ENCODE measurements around the gene CGRRF1.

Gene CGRRF1

DNA sequence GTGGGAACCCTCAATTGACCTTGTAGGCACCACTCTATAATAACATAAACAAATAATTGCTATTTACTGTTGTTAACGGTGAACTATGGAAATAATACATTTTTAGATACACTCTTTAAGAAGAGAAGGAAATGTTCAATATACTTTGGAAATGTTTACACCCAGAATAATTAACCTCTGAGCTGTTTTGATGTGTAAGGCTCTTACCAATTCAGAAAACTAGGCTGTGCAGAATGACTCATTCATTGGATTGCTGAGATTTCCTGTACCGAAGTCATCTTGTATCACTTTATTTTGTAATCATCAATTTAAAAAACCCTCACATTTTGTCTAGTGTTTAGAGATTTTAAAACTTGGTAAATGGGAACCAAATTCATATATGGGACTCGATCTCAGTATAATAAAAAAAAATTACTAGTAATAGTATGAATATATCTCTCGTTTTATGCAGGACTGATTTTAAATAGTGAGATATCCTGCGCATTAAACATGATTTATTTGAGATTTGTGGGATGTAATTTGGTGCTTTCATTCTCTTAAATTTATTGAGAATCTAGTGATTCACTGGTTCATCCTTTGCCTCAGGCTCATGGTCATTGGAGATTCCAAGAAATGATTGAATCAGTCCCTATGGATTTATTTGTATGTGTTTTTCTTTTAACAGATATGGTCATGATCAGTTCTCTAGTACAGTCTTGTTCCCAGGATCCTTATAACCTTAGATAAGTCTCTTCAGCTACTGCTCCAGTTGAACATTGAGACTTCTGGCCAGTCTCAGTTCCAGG, 61.1 kb downstream of the CGRRF1 start:
- no peak overlapping the region for H3K4me3 ChIP-seq (ENCODE audit: low read length)
- DNase-seq (ENCODE audit: low read depth): peak; percentile 90
- TF ChIP-seq, protein P1, sequence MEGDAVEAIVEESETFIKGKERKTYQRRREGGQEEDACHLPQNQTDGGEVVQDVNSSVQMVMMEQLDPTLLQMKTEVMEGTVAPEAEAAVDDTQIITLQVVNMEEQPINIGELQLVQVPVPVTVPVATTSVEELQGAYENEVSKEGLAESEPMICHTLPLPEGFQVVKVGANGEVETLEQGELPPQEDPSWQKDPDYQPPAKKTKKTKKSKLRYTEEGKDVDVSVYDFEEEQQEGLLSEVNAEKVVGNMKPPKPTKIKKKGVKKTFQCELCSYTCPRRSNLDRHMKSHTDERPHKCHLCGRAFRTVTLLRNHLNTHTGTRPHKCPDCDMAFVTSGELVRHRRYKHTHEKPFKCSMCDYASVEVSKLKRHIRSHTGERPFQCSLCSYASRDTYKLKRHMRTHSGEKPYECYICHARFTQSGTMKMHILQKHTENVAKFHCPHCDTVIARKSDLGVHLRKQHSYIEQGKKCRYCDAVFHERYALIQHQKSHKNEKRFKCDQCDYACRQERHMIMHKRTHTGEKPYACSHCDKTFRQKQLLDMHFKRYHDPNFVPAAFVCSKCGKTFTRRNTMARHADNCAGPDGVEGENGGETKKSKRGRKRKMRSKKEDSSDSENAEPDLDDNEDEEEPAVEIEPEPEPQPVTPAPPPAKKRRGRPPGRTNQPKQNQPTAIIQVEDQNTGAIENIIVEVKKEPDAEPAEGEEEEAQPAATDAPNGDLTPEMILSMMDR (IDR thresholded peaks at IDR 0.05; ENCODE audit: insufficient read depth, low read depth, low read length, missing control alignments): no peak

DNA sequence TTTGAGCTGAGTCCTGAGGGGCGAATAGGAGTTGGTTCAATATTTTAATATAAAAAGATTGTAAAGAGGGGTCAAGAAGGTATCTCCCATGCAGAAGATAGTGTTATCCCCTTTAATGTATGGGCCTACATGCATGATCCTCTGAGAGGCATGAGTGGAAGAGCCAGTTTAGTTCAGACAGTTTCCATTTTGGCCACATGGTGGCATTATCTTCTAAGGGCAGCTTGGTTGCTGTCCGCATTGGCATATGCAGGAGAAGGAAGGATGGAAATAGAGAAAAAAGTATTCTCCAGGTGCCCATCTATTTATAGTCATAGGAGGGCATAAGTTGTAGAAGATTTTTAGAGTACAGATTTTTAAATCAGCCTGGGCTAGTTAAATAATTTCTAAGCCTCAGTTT, 62.6 kb downstream of the CGRRF1 start:
- peak; percentile 58 for DNase-seq (ENCODE audit: low read depth)
- TF ChIP-seq, protein P1 (IDR thresholded peaks at IDR 0.05; ENCODE audit: insufficient read depth, low read depth, low read length, missing control alignments): peak; percentile 64
- no peak overlapping the region for H3K4me3 ChIP-seq (ENCODE audit: low read length)

DNA sequence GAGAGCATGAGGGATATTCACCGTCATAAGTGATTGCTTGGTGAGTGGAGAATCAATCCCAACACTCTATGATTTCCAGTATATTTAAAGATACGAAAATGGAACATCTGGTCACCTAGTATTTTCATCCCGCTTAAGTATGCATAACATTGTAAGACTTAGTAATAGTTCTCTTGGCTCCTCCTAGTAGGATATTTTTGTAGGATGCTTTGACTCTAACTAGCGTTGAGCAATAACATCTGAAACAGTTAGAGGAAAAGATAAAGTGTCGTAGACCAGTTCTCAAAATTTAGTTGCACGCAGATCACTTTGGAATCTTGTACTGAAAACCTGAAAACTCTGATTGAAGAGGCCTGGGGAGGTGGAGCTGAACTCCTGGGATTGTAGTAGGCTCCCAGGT, 64.8 kb downstream of the CGRRF1 start:
- H3K4me3 ChIP-seq (ENCODE audit: low read length): no peak overlapping the region
- DNase-seq (ENCODE audit: low read depth): no peak
- TF ChIP-seq, protein P1 (IDR thresholded peaks at IDR 0.05; ENCODE audit: insufficient read depth, low read depth, low read length, missing control alignments): no peak

DNA sequence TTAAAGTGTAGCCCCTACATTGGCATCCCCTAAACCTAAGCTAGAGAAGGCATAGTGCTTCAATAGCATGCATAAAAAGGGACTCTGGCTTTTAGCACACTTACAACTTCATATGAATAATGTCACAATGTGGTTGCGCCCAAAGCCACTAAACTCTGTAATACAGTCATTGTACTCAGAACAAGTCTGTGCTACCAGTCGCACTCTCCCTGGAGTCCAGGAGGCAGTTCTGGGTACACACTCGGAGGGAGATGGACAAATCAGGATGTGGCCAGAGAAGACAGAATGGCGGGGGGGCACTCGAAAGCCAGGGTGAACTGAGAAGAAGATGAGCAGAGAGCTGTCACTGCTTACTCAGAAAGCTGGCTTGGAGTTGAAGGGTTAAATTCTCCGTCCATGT, 67.8 kb downstream of the CGRRF1 start:
- no peak for DNase-seq (ENCODE audit: low read depth)
- H3K4me3 ChIP-seq (ENCODE audit: low read length): no peak overlapping the region
- TF ChIP-seq, protein P1 (IDR thresholded peaks at IDR 0.05; ENCODE audit: insufficient read depth, low read depth, low read length, missing control alignments): no peak

DNA sequence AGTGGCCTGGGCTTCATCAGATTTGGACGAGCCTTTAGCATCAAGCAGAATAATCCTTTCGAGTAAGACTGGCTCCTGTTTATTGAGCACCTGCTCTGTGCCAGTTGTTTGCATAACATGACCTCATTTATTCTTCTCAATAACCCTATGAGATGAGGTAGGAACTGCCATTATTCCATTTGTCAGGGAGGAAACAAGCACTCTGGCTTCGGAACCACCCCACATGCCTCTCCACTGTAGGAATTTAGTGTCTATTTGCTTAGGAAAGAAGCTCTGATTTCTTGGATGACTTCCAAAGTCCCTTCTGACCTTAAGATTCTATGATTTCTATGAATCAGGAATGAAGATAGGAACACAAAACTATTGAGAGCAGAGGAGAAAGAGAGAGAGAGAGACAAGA, 68.3 kb downstream of the CGRRF1 start:
- no peak for DNase-seq (ENCODE audit: low read depth)
- no peak overlapping the region for H3K4me3 ChIP-seq (ENCODE audit: low read length)
- TF ChIP-seq, protein P1 (IDR thresholded peaks at IDR 0.05; ENCODE audit: insufficient read depth, low read depth, low read length, missing control alignments): no peak

DNA sequence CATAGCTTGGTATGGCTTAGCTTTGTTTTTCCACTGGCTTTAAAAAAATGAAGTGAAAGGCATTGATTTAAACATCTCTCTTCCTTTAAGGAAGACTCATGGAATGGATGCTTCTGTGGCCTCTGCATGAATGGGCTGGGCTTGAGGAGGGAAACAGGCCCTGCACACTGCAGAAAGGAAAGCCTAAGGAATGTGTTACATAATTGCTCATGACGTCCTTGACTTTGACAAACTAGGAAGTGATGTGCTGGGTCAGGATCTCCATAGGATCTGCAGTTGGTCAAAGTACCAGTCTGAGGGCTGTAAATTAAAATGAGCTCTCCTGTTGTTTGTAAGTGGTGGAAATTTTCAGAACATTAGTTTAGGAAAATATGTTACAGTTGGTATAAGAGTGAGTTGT, 69.9 kb downstream of the CGRRF1 start:
- TF ChIP-seq, protein P1 (IDR thresholded peaks at IDR 0.05; ENCODE audit: insufficient read depth, low read depth, low read length, missing control alignments): no peak
- DNase-seq (ENCODE audit: low read depth): peak; percentile 60
- H3K4me3 ChIP-seq (ENCODE audit: low read length): no peak overlapping the region

DNA sequence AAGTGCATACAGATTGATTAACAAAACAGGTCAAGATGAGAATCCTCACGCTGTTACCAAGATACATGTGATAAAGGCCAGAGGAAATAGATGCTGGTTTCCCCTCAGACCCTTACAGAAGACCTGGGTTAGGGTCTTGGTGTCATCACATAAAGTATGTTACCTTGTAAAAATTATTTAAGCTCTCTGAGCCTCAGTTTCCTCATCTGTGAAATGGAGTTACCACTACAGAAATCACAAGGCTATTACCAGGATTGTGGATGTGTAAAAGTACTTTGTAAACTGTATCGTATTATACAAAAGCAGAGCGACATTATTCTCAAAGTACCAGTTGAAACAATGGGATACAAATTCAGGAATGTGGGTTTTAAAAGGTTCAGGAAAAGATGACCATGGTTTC, 71.2 kb downstream of the CGRRF1 start:
- no peak for DNase-seq (ENCODE audit: low read depth)
- TF ChIP-seq, protein P1 (IDR thresholded peaks at IDR 0.05; ENCODE audit: insufficient read depth, low read depth, low read length, missing control alignments): no peak
- no peak overlapping the region for H3K4me3 ChIP-seq (ENCODE audit: low read length)
